ENCODE measurements around the gene ARID2.

DNA sequence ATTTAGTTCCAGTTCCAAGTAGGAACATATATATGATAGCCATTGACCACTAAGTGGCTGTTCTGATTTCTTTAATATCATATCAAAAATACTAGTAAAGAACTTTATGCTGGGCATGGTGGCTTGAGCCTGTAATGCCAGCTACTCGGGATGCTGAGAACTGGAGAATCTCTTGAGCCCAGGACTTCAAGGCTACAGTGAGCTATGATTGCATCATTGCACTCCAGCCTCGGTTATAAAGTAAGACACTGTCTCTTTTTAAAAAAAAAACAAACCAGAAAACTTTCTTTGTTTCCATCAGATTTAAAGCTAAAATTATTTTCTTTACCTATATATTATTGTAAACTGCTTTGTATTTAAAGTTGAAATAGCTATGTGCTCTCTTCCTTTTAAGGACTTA lies 133.8 kb downstream of the ARID2 start:
- TF ChIP-seq, protein P1, sequence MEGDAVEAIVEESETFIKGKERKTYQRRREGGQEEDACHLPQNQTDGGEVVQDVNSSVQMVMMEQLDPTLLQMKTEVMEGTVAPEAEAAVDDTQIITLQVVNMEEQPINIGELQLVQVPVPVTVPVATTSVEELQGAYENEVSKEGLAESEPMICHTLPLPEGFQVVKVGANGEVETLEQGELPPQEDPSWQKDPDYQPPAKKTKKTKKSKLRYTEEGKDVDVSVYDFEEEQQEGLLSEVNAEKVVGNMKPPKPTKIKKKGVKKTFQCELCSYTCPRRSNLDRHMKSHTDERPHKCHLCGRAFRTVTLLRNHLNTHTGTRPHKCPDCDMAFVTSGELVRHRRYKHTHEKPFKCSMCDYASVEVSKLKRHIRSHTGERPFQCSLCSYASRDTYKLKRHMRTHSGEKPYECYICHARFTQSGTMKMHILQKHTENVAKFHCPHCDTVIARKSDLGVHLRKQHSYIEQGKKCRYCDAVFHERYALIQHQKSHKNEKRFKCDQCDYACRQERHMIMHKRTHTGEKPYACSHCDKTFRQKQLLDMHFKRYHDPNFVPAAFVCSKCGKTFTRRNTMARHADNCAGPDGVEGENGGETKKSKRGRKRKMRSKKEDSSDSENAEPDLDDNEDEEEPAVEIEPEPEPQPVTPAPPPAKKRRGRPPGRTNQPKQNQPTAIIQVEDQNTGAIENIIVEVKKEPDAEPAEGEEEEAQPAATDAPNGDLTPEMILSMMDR (IDR thresholded peaks at IDR 0.05), result no peak
- TF ChIP-seq POLR2A (IDR thresholded peaks at IDR 0.05), result no peak
- TF ChIP-seq POLR2AphosphoS5 (IDR thresholded peaks at IDR 0.05), result no peak
- no peak for TF ChIP-seq EP300 (IDR thresholded peaks at IDR 0.05; ENCODE audit: low read depth)

Measured in transverse colon (tissue), 4 donors.